ENCODE data around the gene EXD2. TPM values are rescaled to one million over a fixed set of nuclear protein-coding genes. Genes with fewer than 3 reads are reported as not detected.

EXD2 gene
- total and polyA plus RNA-seq, 2 of the 13 experiments (the other 11 are each of a cell fraction or from before 2014, with no cell fraction given): 9.5 to 15.1 TPM

DNA sequence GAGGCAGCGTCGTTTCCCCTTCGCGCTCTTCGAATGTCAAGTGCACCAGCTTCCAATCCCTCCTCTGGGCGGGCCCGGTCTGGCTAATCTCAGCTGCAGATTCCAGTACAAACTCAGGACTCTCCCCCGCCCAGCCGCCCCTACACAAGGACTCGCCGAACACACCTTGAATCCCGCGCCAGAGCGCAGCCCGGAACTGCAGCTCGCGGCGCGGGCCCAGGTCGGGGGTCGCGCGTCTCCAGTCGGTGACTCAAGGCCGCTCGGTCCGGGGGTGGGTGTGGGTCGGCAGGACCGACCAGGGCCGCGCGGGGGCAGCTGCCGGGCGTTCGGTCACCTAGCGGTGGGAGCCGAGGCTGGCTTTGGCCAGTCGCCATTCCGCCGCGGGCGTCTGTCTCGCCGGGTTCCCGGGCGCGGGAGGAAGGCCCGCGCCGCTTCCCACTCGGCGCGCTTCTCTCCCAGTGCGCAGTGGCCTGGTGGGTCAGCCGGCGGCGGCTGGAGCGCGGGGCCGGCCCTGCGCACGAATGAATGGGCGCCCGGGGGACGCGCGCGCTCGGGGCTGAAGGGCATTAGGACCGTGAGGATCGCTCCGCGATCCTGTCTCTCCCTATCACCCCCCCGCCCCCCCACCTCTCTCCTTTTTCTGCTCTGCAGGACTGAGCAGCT, 68.4 kb downstream of the EXD2 start, which contains the start of gene GALNT16 (continued):
- TF ChIP-seq, protein P1, sequence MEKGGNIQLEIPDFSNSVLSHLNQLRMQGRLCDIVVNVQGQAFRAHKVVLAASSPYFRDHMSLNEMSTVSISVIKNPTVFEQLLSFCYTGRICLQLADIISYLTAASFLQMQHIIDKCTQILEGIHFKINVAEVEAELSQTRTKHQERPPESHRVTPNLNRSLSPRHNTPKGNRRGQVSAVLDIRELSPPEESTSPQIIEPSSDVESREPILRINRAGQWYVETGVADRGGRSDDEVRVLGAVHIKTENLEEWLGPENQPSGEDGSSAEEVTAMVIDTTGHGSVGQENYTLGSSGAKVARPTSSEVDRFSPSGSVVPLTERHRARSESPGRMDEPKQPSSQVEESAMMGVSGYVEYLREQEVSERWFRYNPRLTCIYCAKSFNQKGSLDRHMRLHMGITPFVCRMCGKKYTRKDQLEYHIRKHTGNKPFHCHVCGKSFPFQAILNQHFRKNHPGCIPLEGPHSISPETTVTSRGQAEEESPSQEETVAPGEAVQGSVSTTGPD (CRISPR knock-in tag; IDR thresholded peaks at IDR 0.05): no peak
- TF ChIP-seq ZNF562 (CRISPR knock-in tag; IDR thresholded peaks at IDR 0.05; ENCODE audit: borderline replicate concordance) (no peak), FOXO1 (CRISPR knock-in tag; IDR thresholded peaks at IDR 0.05) (no peak), GABPA (IDR thresholded peaks at IDR 0.05; ENCODE audit: low read depth, low read length) (no peak), GABPA (CRISPR knock-in tag; IDR thresholded peaks at IDR 0.05; ENCODE audit: low read depth) (no peak), HDAC2 (CRISPR knock-in tag; IDR thresholded peaks at IDR 0.05) (0 out of 2 replicates have a peak, but pooled peaks have one; percentile 18), HBP1 (CRISPR knock-in tag; IDR thresholded peaks at IDR 0.05; ENCODE audit: low read depth) (no peak), ZBTB7A (CRISPR knock-in tag; IDR thresholded peaks at IDR 0.05) (0 out of 2 replicates have a peak, but pooled peaks have one; percentile 40), KDM3A (CRISPR knock-in tag; IDR thresholded peaks at IDR 0.05; ENCODE audit: low read depth) (no peak), RAD21 (CRISPR knock-in tag; IDR thresholded peaks at IDR 0.05) (peak; percentile 36; the same call in 1 of the 2 replicates), ZFX (CRISPR knock-in tag; IDR thresholded peaks at IDR 0.05; ENCODE audit: low read depth) (peak; percentile 31), SYNCRIP (IDR thresholded peaks at IDR 0.05; ENCODE audit: insufficient read depth, low read depth, low read length) (no peak), GTF2F1 (IDR thresholded peaks at IDR 0.05; ENCODE audit: low read length) (no peak), ZSCAN20 (CRISPR knock-in tag; IDR thresholded peaks at IDR 0.05; ENCODE audit: borderline replicate concordance) (no peak), ZNF275 (CRISPR knock-in tag; IDR thresholded peaks at IDR 0.05; ENCODE audit: borderline replicate concordance) (no peak), ZSCAN30 (CRISPR knock-in tag; IDR thresholded peaks at IDR 0.05) (no peak)
- TF ChIP-seq, protein P2, sequence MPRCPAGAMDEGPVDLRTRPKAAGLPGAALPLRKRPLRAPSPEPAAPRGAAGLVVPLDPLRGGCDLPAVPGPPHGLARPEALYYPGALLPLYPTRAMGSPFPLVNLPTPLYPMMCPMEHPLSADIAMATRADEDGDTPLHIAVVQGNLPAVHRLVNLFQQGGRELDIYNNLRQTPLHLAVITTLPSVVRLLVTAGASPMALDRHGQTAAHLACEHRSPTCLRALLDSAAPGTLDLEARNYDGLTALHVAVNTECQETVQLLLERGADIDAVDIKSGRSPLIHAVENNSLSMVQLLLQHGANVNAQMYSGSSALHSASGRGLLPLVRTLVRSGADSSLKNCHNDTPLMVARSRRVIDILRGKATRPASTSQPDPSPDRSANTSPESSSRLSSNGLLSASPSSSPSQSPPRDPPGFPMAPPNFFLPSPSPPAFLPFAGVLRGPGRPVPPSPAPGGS (CRISPR knock-in tag; IDR thresholded peaks at IDR 0.05): no peak
- TF ChIP-seq, protein P3, sequence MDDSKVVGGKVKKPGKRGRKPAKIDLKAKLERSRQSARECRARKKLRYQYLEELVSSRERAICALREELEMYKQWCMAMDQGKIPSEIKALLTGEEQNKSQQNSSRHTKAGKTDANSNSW (CRISPR knock-in tag; IDR thresholded peaks at IDR 0.05; ENCODE audit: borderline replicate concordance): no peak
- TF ChIP-seq, protein P4, sequence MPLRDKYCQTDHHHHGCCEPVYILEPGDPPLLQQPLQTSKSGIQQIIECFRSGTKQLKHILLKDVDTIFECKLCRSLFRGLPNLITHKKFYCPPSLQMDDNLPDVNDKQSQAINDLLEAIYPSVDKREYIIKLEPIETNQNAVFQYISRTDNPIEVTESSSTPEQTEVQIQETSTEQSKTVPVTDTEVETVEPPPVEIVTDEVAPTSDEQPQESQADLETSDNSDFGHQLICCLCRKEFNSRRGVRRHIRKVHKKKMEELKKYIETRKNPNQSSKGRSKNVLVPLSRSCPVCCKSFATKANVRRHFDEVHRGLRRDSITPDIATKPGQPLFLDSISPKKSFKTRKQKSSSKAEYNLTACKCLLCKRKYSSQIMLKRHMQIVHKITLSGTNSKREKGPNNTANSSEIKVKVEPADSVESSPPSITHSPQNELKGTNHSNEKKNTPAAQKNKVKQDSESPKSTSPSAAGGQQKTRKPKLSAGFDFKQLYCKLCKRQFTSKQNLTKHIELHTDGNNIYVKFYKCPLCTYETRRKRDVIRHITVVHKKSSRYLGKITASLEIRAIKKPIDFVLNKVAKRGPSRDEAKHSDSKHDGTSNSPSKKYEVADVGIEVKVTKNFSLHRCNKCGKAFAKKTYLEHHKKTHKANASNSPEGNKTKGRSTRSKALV (CRISPR knock-in tag; IDR thresholded peaks at IDR 0.05): peak; percentile 98
- TF ChIP-seq, protein P5, sequence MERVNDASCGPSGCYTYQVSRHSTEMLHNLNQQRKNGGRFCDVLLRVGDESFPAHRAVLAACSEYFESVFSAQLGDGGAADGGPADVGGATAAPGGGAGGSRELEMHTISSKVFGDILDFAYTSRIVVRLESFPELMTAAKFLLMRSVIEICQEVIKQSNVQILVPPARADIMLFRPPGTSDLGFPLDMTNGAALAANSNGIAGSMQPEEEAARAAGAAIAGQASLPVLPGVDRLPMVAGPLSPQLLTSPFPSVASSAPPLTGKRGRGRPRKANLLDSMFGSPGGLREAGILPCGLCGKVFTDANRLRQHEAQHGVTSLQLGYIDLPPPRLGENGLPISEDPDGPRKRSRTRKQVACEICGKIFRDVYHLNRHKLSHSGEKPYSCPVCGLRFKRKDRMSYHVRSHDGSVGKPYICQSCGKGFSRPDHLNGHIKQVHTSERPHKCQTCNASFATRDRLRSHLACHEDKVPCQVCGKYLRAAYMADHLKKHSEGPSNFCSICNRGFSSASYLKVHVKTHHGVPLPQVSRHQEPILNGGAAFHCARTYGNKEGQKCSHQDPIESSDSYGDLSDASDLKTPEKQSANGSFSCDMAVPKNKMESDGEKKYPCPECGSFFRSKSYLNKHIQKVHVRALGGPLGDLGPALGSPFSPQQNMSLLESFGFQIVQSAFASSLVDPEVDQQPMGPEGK (CRISPR knock-in tag; IDR thresholded peaks at IDR 0.05): peak; percentile 46; the same call in 1 of the 2 replicates

Data from HepG2 (cell line).